ENCODE data around the gene ADGRV1.

Gene ADGRV1

GRCh38 chr5:90802474-90803317, 244.1 kb downstream of the ADGRV1 start:
- H3K9me3 ChIP-seq (ENCODE audit: insufficient read depth, low read length), result no peaks in the 10 kb centered on the region
- no peak overlapping the region for H3K9ac ChIP-seq (ENCODE audit: low read length)
- no peaks in the 10 kb centered on the region for H3K36me3 ChIP-seq (ENCODE audit: low read length)

GRCh38 chr5:90803381-90803780, 244.8 kb downstream of the ADGRV1 start:
- Histone ChIP-seq H3K36me3 (ENCODE audit: low read length) (no peaks in the 10 kb centered on the region), H3K9me2 (replicated peaks; ENCODE audit: insufficient read depth, low read length) (no peaks in the 10 kb centered on the region), H3K9ac (ENCODE audit: low read length) (no peak overlapping the region), H3K27ac (ENCODE audit: low read depth, low read length) (no peak overlapping the region), H3F3A (ENCODE audit: insufficient read depth) (no peaks in the 10 kb centered on the region), H2AFZ (ENCODE audit: low read depth, low read length, severe bottlenecking) (no peak overlapping the region), H3K4me2 (ENCODE audit: low read depth, low read length, poor library complexity, severe bottlenecking) (no peak overlapping the region), H3K4me3 (ENCODE audit: insufficient read depth, low read length, poor library complexity, severe bottlenecking) (no peak overlapping the region), H3K79me2 (ENCODE audit: insufficient read depth, low read length) (no peaks in the 10 kb centered on the region), H3K9me3 (ENCODE audit: insufficient read depth, low read length) (no peaks in the 10 kb centered on the region), H4K20me1 (ENCODE audit: low read depth, low read length) (no peaks in the 10 kb centered on the region), H3K27me3 (ENCODE audit: low read length) (no peaks in the 10 kb centered on the region)
- no peak for TF ChIP-seq EZH2phosphoT487 (conservative IDR thresholded peaks at IDR 0.05; ENCODE audit: low read length)

More at GRCh38 chr5:90802474-90803317, 244.1 kb downstream of the ADGRV1 start:
- no peak for TF ChIP-seq EZH2phosphoT487 (conservative IDR thresholded peaks at IDR 0.05; ENCODE audit: low read length)
- peak; percentile 40 for TF ChIP-seq CTCF (IDR thresholded peaks at IDR 0.05; ENCODE audit: insufficient read depth, low read length, poor library complexity, severe bottlenecking)
- Histone ChIP-seq H3K4me3 (ENCODE audit: insufficient read depth, low read length, poor library complexity, severe bottlenecking) (no peak overlapping the region), H3K27ac (ENCODE audit: low read depth, low read length) (no peak overlapping the region), H3F3A (ENCODE audit: insufficient read depth) (no peaks in the 10 kb centered on the region), H3K27me3 (ENCODE audit: low read length) (no peaks in the 10 kb centered on the region), H3K9me2 (replicated peaks; ENCODE audit: insufficient read depth, low read length) (no peaks in the 10 kb centered on the region), H2AFZ (ENCODE audit: low read depth, low read length, severe bottlenecking) (no peak overlapping the region), H4K20me1 (ENCODE audit: low read depth, low read length) (no peaks in the 10 kb centered on the region), H3K79me2 (ENCODE audit: insufficient read depth, low read length) (no peaks in the 10 kb centered on the region), H3K4me2 (ENCODE audit: low read depth, low read length, poor library complexity, severe bottlenecking) (no peak overlapping the region)

DNA sequence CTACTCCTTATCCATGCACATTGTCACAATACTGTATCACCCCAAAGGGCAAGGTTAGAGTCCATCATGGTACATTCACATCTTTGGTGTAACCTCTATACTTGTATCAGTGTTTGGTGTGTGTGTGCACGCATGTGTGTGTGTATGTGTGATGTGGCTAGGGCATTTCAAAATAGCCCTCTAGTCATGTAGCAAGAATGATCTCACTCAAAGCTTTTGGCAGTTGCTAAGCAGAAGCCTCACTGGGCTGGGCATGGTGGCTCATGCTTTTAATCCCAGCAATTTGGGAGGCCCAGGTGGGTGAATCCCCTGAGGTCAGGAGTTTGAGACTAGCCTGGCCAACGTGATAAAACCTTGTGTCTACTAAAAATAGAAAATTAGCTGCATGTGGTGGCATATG, 245.3 kb downstream of the ADGRV1 start:
- no peaks in the 10 kb centered on the region for H3F3A ChIP-seq (ENCODE audit: insufficient read depth)
- H3K36me3 ChIP-seq (ENCODE audit: low read length), result no peaks in the 10 kb centered on the region
- TF ChIP-seq EZH2phosphoT487 (conservative IDR thresholded peaks at IDR 0.05; ENCODE audit: low read length) (no peak), CTCF (IDR thresholded peaks at IDR 0.05; ENCODE audit: insufficient read depth, low read length, poor library complexity, severe bottlenecking) (no peak)
- no peaks in the 10 kb centered on the region for H3K79me2 ChIP-seq (ENCODE audit: insufficient read depth, low read length)
- no peaks in the 10 kb centered on the region for H3K9me3 ChIP-seq (ENCODE audit: insufficient read depth, low read length)
- no peak overlapping the region for H3K9ac ChIP-seq (ENCODE audit: low read length)
- H3K9me2 ChIP-seq (replicated peaks; ENCODE audit: insufficient read depth, low read length), result no peaks in the 10 kb centered on the region
- no peaks in the 10 kb centered on the region for H4K20me1 ChIP-seq (ENCODE audit: low read depth, low read length)
- no peak overlapping the region for H3K27ac ChIP-seq (ENCODE audit: low read depth, low read length)
- no peak overlapping the region for H2AFZ ChIP-seq (ENCODE audit: low read depth, low read length, severe bottlenecking)
- H3K4me2 ChIP-seq (ENCODE audit: low read depth, low read length, poor library complexity, severe bottlenecking), result no peak overlapping the region
- H3K27me3 ChIP-seq (ENCODE audit: low read length), result no peaks in the 10 kb centered on the region
- H3K4me3 ChIP-seq (ENCODE audit: insufficient read depth, low read length, poor library complexity, severe bottlenecking), result no peak overlapping the region

DNA sequence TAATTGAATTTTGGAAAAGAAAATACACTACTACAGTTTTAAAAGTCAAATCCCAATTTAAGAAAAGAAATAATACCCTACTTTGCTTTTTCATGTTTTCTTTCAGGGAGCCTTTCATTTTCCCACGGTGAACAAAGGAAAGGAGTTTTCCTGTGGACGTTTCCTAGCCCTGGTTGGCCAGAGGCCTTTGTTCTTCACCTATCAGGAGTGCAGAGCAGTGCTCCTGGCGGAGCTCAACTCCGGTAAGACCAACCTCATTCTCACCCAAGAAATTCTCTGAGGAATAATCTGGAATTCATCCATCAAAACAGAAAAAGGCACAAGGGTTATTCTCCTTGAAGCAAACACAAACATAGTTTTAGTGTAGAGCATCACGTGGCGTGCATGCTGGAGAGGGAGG, 248.9 kb downstream of the ADGRV1 start:
- Histone ChIP-seq H3K9ac (ENCODE audit: low read length) (no peak overlapping the region), H2AFZ (ENCODE audit: low read depth, low read length, severe bottlenecking) (no peak overlapping the region), H3F3A (ENCODE audit: insufficient read depth) (no peaks in the 10 kb centered on the region), H3K27ac (ENCODE audit: low read depth, low read length) (no peak overlapping the region), H3K9me2 (replicated peaks; ENCODE audit: insufficient read depth, low read length) (no peaks in the 10 kb centered on the region), H3K4me3 (ENCODE audit: insufficient read depth, low read length, poor library complexity, severe bottlenecking) (no peak overlapping the region), H3K27me3 (ENCODE audit: low read length) (no peaks in the 10 kb centered on the region), H3K4me2 (ENCODE audit: low read depth, low read length, poor library complexity, severe bottlenecking) (no peak overlapping the region), H4K20me1 (ENCODE audit: low read depth, low read length) (no peaks in the 10 kb centered on the region), H3K79me2 (ENCODE audit: insufficient read depth, low read length) (no peaks in the 10 kb centered on the region), H3K36me3 (ENCODE audit: low read length) (no peaks in the 10 kb centered on the region), H3K9me3 (ENCODE audit: insufficient read depth, low read length) (no peaks in the 10 kb centered on the region)
- TF ChIP-seq CTCF (IDR thresholded peaks at IDR 0.05; ENCODE audit: insufficient read depth, low read length, poor library complexity, severe bottlenecking), result no peak
- no peak for TF ChIP-seq EZH2phosphoT487 (conservative IDR thresholded peaks at IDR 0.05; ENCODE audit: low read length)

Measured in SU-DHL-6 (cell line).